Stimulated activated naive B cell treated with anti-CD40 and anti-IgM and Interleukin-4, amounts not matched to agents 10 μg/mL and 1 μg/mL and 100 μg/mL, for 72 hours (primary cell): ENCODE results near the gene LPCAT3.
"Not testable (repeated sequence)": the region's sequence is repeated elsewhere in the genome, so short reads cannot be mapped to it uniquely, and the experiment has no call there.

Source experiments
- ATAC-seq, 2 donors: fragments of 150-1000 bp; cut with Tn5 transposase; replicated peaks; 2 replicates each; pipeline ENCODE4 v1.10.0; 2021; ENCODE audit warnings: moderate library complexity in 1 of 2
- DNase-seq: peaks from one replicate; pipeline ENCODE4 v3.0.0; 2021
- H3K27ac Mint-ChIP-seq: one replicate; pipeline ENCODE4 v1.8.0; 2022; ENCODE audit warnings: mild to moderate bottlenecking, mixed read lengths
- H3K27me3 Mint-ChIP-seq, 2 donors: one replicate each; pipeline ENCODE4 v1.8.0; 2022; ENCODE audit warnings: mixed read lengths in 2 of 2
- H3K36me3 Mint-ChIP-seq, 2 donors: one replicate each; pipeline ENCODE4 v1.8.0; 2022; ENCODE audit warnings: mixed read lengths in 2 of 2, mild to moderate bottlenecking in 1 of 2
- H3K4me1 Mint-ChIP-seq, 2 donors: one replicate each; pipeline ENCODE4 v1.8.0; 2022; ENCODE audit warnings: mixed read lengths in 2 of 2, mild to moderate bottlenecking in 1 of 2
- H3K4me3 Mint-ChIP-seq, 2 donors: one replicate each; pipeline ENCODE4 v1.8.0; 2022; ENCODE audit warnings: mild to moderate bottlenecking in 2 of 2, mixed read lengths in 2 of 2, moderate library complexity in 1 of 2
- H3K9me3 Mint-ChIP-seq, 2 donors: one replicate each; pipeline ENCODE4 v1.8.0; 2022; ENCODE audit warnings: mixed read lengths in 2 of 2, mild to moderate bottlenecking in 1 of 2

Gene LPCAT3

GRCh38 chr12:7021956-7022355, 3.7 kb upstream of the LPCAT3 start:
- no peak for ATAC-seq
- Mint-ChIP-seq H3K27me3 (no peaks in the 10 kb centered on the region), H3K4me1 (peaks cover 7 to 9% of the 10 kb centered on the region in 2 donors), H3K27ac (no peak overlapping the region), H3K4me3 (no peak overlapping the region), H3K9me3 (no peaks in the 10 kb centered on the region), H3K36me3 (no peaks in the 10 kb centered on the region)
- no peak for DNase-seq

GRCh38 chr12:7019043-7019569, 830 bp upstream of the LPCAT3 start:
- Mint-ChIP-seq H3K4me1 (peaks cover 12 to 17% of the 10 kb centered on the region in 2 donors), H3K4me3 (peak overlapping the region; percentile 84 to 93), H3K27me3 (no peaks in the 10 kb centered on the region), H3K27ac (peak overlapping the region; percentile 95), H3K36me3 (peaks cover 5 to 6% of the 10 kb centered on the region in 2 donors), H3K9me3 (no peaks in the 10 kb centered on the region)
- DNase-seq (no peak), ATAC-seq (no peak)

GRCh38 chr12:7017870-7018349, 366 bp downstream of the LPCAT3 start:
- DNase-seq (no peak), ATAC-seq (peak; percentile 41 to 47)
- Mint-ChIP-seq H3K27me3 (no peaks in the 10 kb centered on the region), H3K4me3 (peak overlapping the region; percentile 84 to 93), H3K4me1 (peaks cover 16 to 17% of the 10 kb centered on the region in 2 donors), H3K27ac (peak overlapping the region; percentile 95), H3K36me3 (peaks cover 10 to 17% of the 10 kb centered on the region in 2 donors), H3K9me3 (no peaks in the 10 kb centered on the region)

GRCh38 chr12:7016958-7017571, 1.2 kb downstream of the LPCAT3 start:
- ATAC-seq (no peak), DNase-seq (no peak)
- no peaks in the 10 kb centered on the region for H3K27me3 Mint-ChIP-seq
- H3K9me3 Mint-ChIP-seq = no peaks in the 10 kb centered on the region
- H3K27ac Mint-ChIP-seq = peak overlapping the region; percentile 95
- H3K4me1 Mint-ChIP-seq = peaks cover 16 to 17% of the 10 kb centered on the region in 2 donors
- peak overlapping the region; percentile 84 to 93 for H3K4me3 Mint-ChIP-seq
- peaks cover 15 to 22% of the 10 kb centered on the region in 2 donors for H3K36me3 Mint-ChIP-seq

GRCh38 chr12:7015555-7016370, 2.5 kb downstream of the LPCAT3 start:
- no peaks in the 10 kb centered on the region for H3K27me3 Mint-ChIP-seq
- peaks cover 16 to 17% of the 10 kb centered on the region in 2 donors for H3K4me1 Mint-ChIP-seq
- no peak for ATAC-seq
- H3K36me3 Mint-ChIP-seq = peaks cover 15 to 22% of the 10 kb centered on the region in 2 donors
- no peak overlapping the region for H3K4me3 Mint-ChIP-seq
- H3K27ac Mint-ChIP-seq = no peak overlapping the region
- H3K9me3 Mint-ChIP-seq = no peaks in the 10 kb centered on the region
- DNase-seq = no peak

GRCh38 chr12:7013101-7013500, 5.2 kb downstream of the LPCAT3 start:
- H3K4me1 Mint-ChIP-seq = peaks cover 15 to 17% of the 10 kb centered on the region in 2 donors
- no peak for ATAC-seq
- H3K36me3 Mint-ChIP-seq = peaks cover 20 to 32% of the 10 kb centered on the region in 2 donors
- no peak overlapping the region for H3K4me3 Mint-ChIP-seq
- no peak for DNase-seq
- H3K9me3 Mint-ChIP-seq = no peaks in the 10 kb centered on the region
- H3K27me3 Mint-ChIP-seq = no peaks in the 10 kb centered on the region
- no peak overlapping the region for H3K27ac Mint-ChIP-seq

- no peaks in the 10 kb centered on the region for H3K9me3 Mint-ChIP-seq
- no peak overlapping the region for H3K4me3 Mint-ChIP-seq
- peaks cover 20 to 32% of the 10 kb centered on the region in 2 donors for H3K36me3 Mint-ChIP-seq
- no peaks in the 10 kb centered on the region for H3K27me3 Mint-ChIP-seq
- ATAC-seq (no peak), DNase-seq (no peak)
- no peak overlapping the region for H3K27ac Mint-ChIP-seq
- peaks cover 10 to 13% of the 10 kb centered on the region in 2 donors for H3K4me1 Mint-ChIP-seq
Measured at GRCh38 chr12:7012024-7012607, 6.2 kb downstream of the LPCAT3 start.

GRCh38 chr12:7011398-7011797, 6.9 kb downstream of the LPCAT3 start:
- not testable (repeated sequence) for H3K27me3 Mint-ChIP-seq, ATAC-seq, DNase-seq, H3K9me3 Mint-ChIP-seq, H3K4me1 Mint-ChIP-seq, H3K4me3 Mint-ChIP-seq, H3K27ac Mint-ChIP-seq
- peaks cover 18 to 32% of the 10 kb centered on the region in 2 donors for H3K36me3 Mint-ChIP-seq

- H3K27me3 Mint-ChIP-seq = no peaks in the 10 kb centered on the region
- no peak overlapping the region for H3K27ac Mint-ChIP-seq
- no peak overlapping the region for H3K4me3 Mint-ChIP-seq
- peaks cover 23 to 42% of the 10 kb centered on the region in 2 donors for H3K36me3 Mint-ChIP-seq
- no peaks in the 10 kb centered on the region for H3K9me3 Mint-ChIP-seq
- ATAC-seq (no peak), DNase-seq (no peak)
- peaks cover 15 to 17% of the 10 kb centered on the region in 2 donors for H3K4me1 Mint-ChIP-seq
Measured at GRCh38 chr12:7009512-7009911, 8.8 kb downstream of the LPCAT3 start.

GRCh38 chr12:7008864-7009263, 9.4 kb downstream of the LPCAT3 start:
- no peak overlapping the region for H3K4me3 Mint-ChIP-seq
- peaks cover 24 to 41% of the 10 kb centered on the region in 2 donors for H3K36me3 Mint-ChIP-seq
- H3K4me1 Mint-ChIP-seq = peaks cover 14 to 19% of the 10 kb centered on the region in 2 donors
- no peaks in the 10 kb centered on the region for H3K27me3 Mint-ChIP-seq
- H3K27ac Mint-ChIP-seq = no peak overlapping the region
- DNase-seq (no peak), ATAC-seq (no peak)
- no peaks in the 10 kb centered on the region for H3K9me3 Mint-ChIP-seq

GRCh38 chr12:7006639-7007038, 11.6 kb downstream of the LPCAT3 start:
- peaks cover 21 to 34% of the 10 kb centered on the region in 2 donors for H3K36me3 Mint-ChIP-seq
- H3K4me3 Mint-ChIP-seq = no peak overlapping the region
- H3K9me3 Mint-ChIP-seq = no peaks in the 10 kb centered on the region
- peaks cover 12 to 26% of the 10 kb centered on the region in 2 donors for H3K4me1 Mint-ChIP-seq
- H3K27me3 Mint-ChIP-seq = no peaks in the 10 kb centered on the region
- no peak for DNase-seq
- no peak for ATAC-seq
- H3K27ac Mint-ChIP-seq = no peak overlapping the region

- H3K36me3 Mint-ChIP-seq = peaks cover 23 to 38% of the 10 kb centered on the region in 2 donors
- no peak overlapping the region for H3K4me3 Mint-ChIP-seq
- peak; percentile 36 to 55 for ATAC-seq
- no peak for DNase-seq
- no peaks in the 10 kb centered on the region for H3K27me3 Mint-ChIP-seq
- no peaks in the 10 kb centered on the region for H3K9me3 Mint-ChIP-seq
- peaks cover 12 to 26% of the 10 kb centered on the region in 2 donors for H3K4me1 Mint-ChIP-seq
- H3K27ac Mint-ChIP-seq = no peak overlapping the region
Measured at GRCh38 chr12:7005311-7005710, 13.0 kb downstream of the LPCAT3 start.

- H3K9me3 Mint-ChIP-seq = no peaks in the 10 kb centered on the region
- no peak for ATAC-seq
Measured at GRCh38 chr12:7004840-7005239, 13.4 kb downstream of the LPCAT3 start.

GRCh38 chr12:7004287-7004803, 13.9 kb downstream of the LPCAT3 start:
- peaks cover 12 to 26% of the 10 kb centered on the region in 2 donors for H3K4me1 Mint-ChIP-seq
- no peaks in the 10 kb centered on the region for H3K9me3 Mint-ChIP-seq
- ATAC-seq (no peak), DNase-seq (no peak)
- no peak overlapping the region for H3K27ac Mint-ChIP-seq
- no peak overlapping the region for H3K4me3 Mint-ChIP-seq
- H3K27me3 Mint-ChIP-seq = no peaks in the 10 kb centered on the region
- H3K36me3 Mint-ChIP-seq = peaks cover 20 to 31% of the 10 kb centered on the region in 2 donors

More at GRCh38 chr12:7004840-7005239, 13.4 kb downstream of the LPCAT3 start:
- no peaks in the 10 kb centered on the region for H3K27me3 Mint-ChIP-seq
- peaks cover 12 to 26% of the 10 kb centered on the region in 2 donors for H3K4me1 Mint-ChIP-seq
- no peak overlapping the region for H3K4me3 Mint-ChIP-seq
- no peak overlapping the region for H3K27ac Mint-ChIP-seq
- no peak for DNase-seq
- H3K36me3 Mint-ChIP-seq = peaks cover 20 to 33% of the 10 kb centered on the region in 2 donors
